H1 (cell line): Measurements from ENCODE around the gene PPP1R13B. TPM values are rescaled to one million over a fixed set of nuclear protein-coding genes. Genes with fewer than 3 reads are reported as not detected.

ENCODE experiments used
- CTCF ChIA-PET: fragments of 300-600 bp; sonication (Branson Sonifier 250); formaldehyde crosslinking; loops from one replicate; lab custom pipeline; 2021; ENCODE audit not compliant: partially characterized antibody; lab: Charles Lee
- POLR2A ChIA-PET: fragments of 300-600 bp; sonication (Branson Sonifier 250); formaldehyde crosslinking; loops from one replicate; lab custom pipeline; 2021; ENCODE audit warnings: inconsistent platforms; ENCODE audit not compliant: partially characterized antibody; lab: Charles Lee
- DNase-seq, 2 experiments: peaks; one replicate each; pipeline versions ENCODE4 v3.0.0 to v3.0.0-alpha.2; 2010 to 2022; ENCODE audit warnings: low spot score in 2 of 2, low read depth in 1 of 2, mixed read lengths in 1 of 2
- FAIRE-seq: peaks from 2 replicates; lab custom pipeline; 2011; peaks lifted over from hg19 to GRCh38; lab: Jason Lieb, UNC
- H2AFZ ChIP-seq: 2 replicates; pipeline ENCODE4 v1.8.1; 2012; ENCODE audit warnings: low read length, inconsistent platforms
- H2AK5ac ChIP-seq: 2 replicates; pipeline ENCODE4 v1.6.1; 2013; ENCODE audit warnings: low read depth, low read length
- H2BK120ac ChIP-seq: replicated peaks from 2 replicates; pipeline ENCODE3; 2013; ENCODE audit warnings: low read depth, low read length, inconsistent platforms
- H2BK12ac ChIP-seq: 2 replicates; pipeline ENCODE4 v1.6.1; 2013; ENCODE audit warnings: low read depth, low read length
- H2BK15ac ChIP-seq: 2 replicates; pipeline ENCODE4 v1.6.1; 2013; ENCODE audit warnings: low read length
- H2BK20ac ChIP-seq: 2 replicates; pipeline ENCODE4 v1.6.1; 2013; ENCODE audit warnings: low read length
- H2BK5ac ChIP-seq: 2 replicates; pipeline ENCODE4 v1.6.1; 2013; ENCODE audit warnings: low read depth, low read length
- H3K14ac ChIP-seq: 2 replicates; pipeline ENCODE4 v1.6.1; 2013; ENCODE audit warnings: inconsistent platforms; ENCODE audit not compliant: insufficient read length
- H3K18ac ChIP-seq: 2 replicates; pipeline ENCODE4 v1.6.1; 2013; ENCODE audit warnings: low read length; ENCODE audit errors: extremely low read depth
- H3K23ac ChIP-seq: 2 replicates; pipeline ENCODE4 v1.6.1; 2013; ENCODE audit warnings: inconsistent platforms; ENCODE audit not compliant: insufficient read length
- H3K23me2 ChIP-seq: 2 replicates; pipeline ENCODE4 v1.6.1; 2013; ENCODE audit warnings: low read depth, low read length
- H3K27ac ChIP-seq: 2 replicates; pipeline ENCODE4 v1.6.1; 2011; ENCODE audit warnings: low read depth, low read length, inconsistent platforms
- H3K27me3 ChIP-seq, 4 experiments: replicated peaks in 1 of 4; 1 replicate in 1 of 4; 2 replicates in 3 of 4; pipeline versions ENCODE4 v1.6.1 to v1.8.1; 2011 to 2013; ENCODE audit warnings: low read length in 3 of 4, mild to moderate bottlenecking in 3 of 4, inconsistent platforms in 2 of 4, mixed read lengths in 2 of 4, moderate library complexity in 1 of 4; ENCODE audit not compliant: control insufficient read depth in 3 of 4, insufficient read depth in 3 of 4; ENCODE audit errors: extremely low read depth in 1 of 4
- H3K36me3 ChIP-seq, 4 experiments: 2 replicates each; pipeline versions ENCODE4 v1.6.1 to v1.8.1; 2011 to 2013; ENCODE audit warnings: mild to moderate bottlenecking in 4 of 4, low read length in 3 of 4, moderate library complexity in 2 of 4, control low read depth in 1 of 4, inconsistent platforms in 1 of 4; ENCODE audit not compliant: insufficient read depth in 4 of 4, control insufficient read depth in 2 of 4
- H3K4ac ChIP-seq: replicated peaks from 2 replicates; pipeline ENCODE3; 2013; ENCODE audit warnings: low read length, low read depth, mixed read lengths, inconsistent platforms; ENCODE audit not compliant: insufficient read length
- H3K4me1 ChIP-seq, 4 experiments: replicated peaks in 1 of 4; 1 replicate in 1 of 4; 2 replicates in 3 of 4; pipeline versions ENCODE4 v1.6.1 to v1.8.1; 2011 to 2013; ENCODE audit warnings: low read length in 3 of 4, inconsistent platforms in 2 of 4, mixed read lengths in 1 of 4; ENCODE audit not compliant: insufficient read depth in 4 of 4, control insufficient read depth in 3 of 4
- H3K4me2 ChIP-seq, 2 experiments: 2 replicates each; pipeline versions ENCODE4 v1.6.1 to v1.8.1; 2011 to 2013; ENCODE audit warnings: low read depth in 2 of 2, low read length in 2 of 2, control low read depth in 1 of 2, inconsistent platforms in 1 of 2, mild to moderate bottlenecking in 1 of 2; ENCODE audit not compliant: insufficient read depth in 1 of 2
- H3K4me3 ChIP-seq, 4 experiments: fragments of 200-600, 300-600 bp in 1 of 4; sonication (generic), shearing (Covaris generic), sonication (Bioruptor Twin) in 1 of 4; 2 replicates each; pipeline versions ENCODE4 v1.5.1 to v1.8.1; 2011 to 2016; ENCODE audit warnings: low read length in 4 of 4, low read depth in 3 of 4, control low read depth in 2 of 4, inconsistent platforms in 2 of 4, mild to moderate bottlenecking in 2 of 4, mixed read lengths in 1 of 4, moderate library complexity in 1 of 4; ENCODE audit not compliant: insufficient read depth in 2 of 4; ENCODE audit errors: extremely low read depth in 1 of 4
- H3K56ac ChIP-seq: replicated peaks from 2 replicates; pipeline ENCODE3; 2013; ENCODE audit warnings: low read depth, mild to moderate bottlenecking, mixed read lengths, low read length, inconsistent platforms; ENCODE audit not compliant: insufficient read length
- H3K79me1 ChIP-seq: 2 replicates; pipeline ENCODE4 v1.6.1; 2013; ENCODE audit warnings: low read depth, low read length, control low read depth
- H3K79me2 ChIP-seq, 2 experiments: 2 replicates each; pipeline versions ENCODE4 v1.6.1 to v1.8.1; 2012 to 2013; ENCODE audit warnings: low read length in 2 of 2, mild to moderate bottlenecking in 2 of 2, inconsistent platforms in 1 of 2; ENCODE audit not compliant: insufficient read depth in 2 of 2, control insufficient read depth in 1 of 2
- H3K9ac ChIP-seq, 4 experiments: replicated peaks in 1 of 4; 1 replicate in 1 of 4; 2 replicates in 3 of 4; pipeline versions ENCODE4 v1.6.1 to v1.8.1; 2011 to 2013; ENCODE audit warnings: low read depth in 3 of 4, low read length in 3 of 4, control low read depth in 2 of 4, mild to moderate bottlenecking in 2 of 4, moderate library complexity in 2 of 4, inconsistent platforms in 1 of 4; ENCODE audit errors: extremely low read depth in 1 of 4
- H3K9me3 ChIP-seq, 2 experiments: 2 replicates each; pipeline versions ENCODE4 v1.6.1 to v1.8.1; 2012 to 2013; ENCODE audit warnings: mild to moderate bottlenecking in 2 of 2, moderate library complexity in 2 of 2, control low read depth in 1 of 2, inconsistent platforms in 1 of 2, low read depth in 1 of 2, low read length in 1 of 2, mixed read lengths in 1 of 2; ENCODE audit not compliant: insufficient read depth in 2 of 2
- H4K20me1 ChIP-seq, 2 experiments: replicated peaks in 1 of 2; 2 replicates each; pipeline versions ENCODE3 to v1.8.1; 2011 to 2013; ENCODE audit warnings: inconsistent platforms in 2 of 2, low read length in 2 of 2, mild to moderate bottlenecking in 1 of 2; ENCODE audit not compliant: insufficient read depth in 2 of 2, control insufficient read depth in 1 of 2
- H4K5ac ChIP-seq: 2 replicates; pipeline ENCODE4 v1.6.1; 2013; ENCODE audit warnings: low read length, low read depth, mixed read lengths, inconsistent platforms; ENCODE audit not compliant: insufficient read length
- H4K8ac ChIP-seq: 2 replicates; pipeline ENCODE4 v1.8.0; 2013; ENCODE audit warnings: mild to moderate bottlenecking, moderate library complexity, low read length, inconsistent platforms; ENCODE audit not compliant: insufficient read depth; ENCODE audit errors: extremely low read depth
- H4K91ac ChIP-seq: replicated peaks from 2 replicates; pipeline ENCODE3; 2013; ENCODE audit warnings: low read length, mixed read lengths, inconsistent platforms; ENCODE audit not compliant: insufficient read length
- CBX8 ChIP-seq: fragments of 300-800, 300-1000 bp; sonication (generic); IDR thresholded peaks from 2 replicates; pipeline ENCODE4 v1.7.1; 2016; ENCODE audit warnings: low read depth, low read length, borderline replicate concordance
- WGBS, 2 experiments: shearing (Covaris generic) in 1 of 2; methylation state at CpG; one replicate each; pipeline versions ENCODE4 v1.1.6 to v1.1.7; 2013 to 2015; ENCODE audit warnings: low lambda C conversion rate in 2 of 2, mixed read lengths in 2 of 2, inconsistent platforms in 1 of 2, low coverage in 1 of 2, missing lambda C conversion rate in 1 of 2; ENCODE audit not compliant: insufficient replicate concordance in 2 of 2, insufficient coverage in 1 of 2, insufficient read length in 1 of 2; ENCODE audit errors: extremely low coverage in 1 of 2, missing lambda C conversion rate in 1 of 2; 5-methylcytosine and 5-hydroxymethylcytosine counted together
- polyA plus RNA-seq, 7 experiments: library from polyadenylated mRNA; depleted of rRNA in 3 of 7; stranded (reverse) in 5 of 7; unstranded in 2 of 7; fragments of >200 nt in 5 of 7; fragments of 200-250 nt in 2 of 7; gene quantifications; 1 replicate in 5 of 7; 2 replicates in 1 of 7; 4 replicates in 1 of 7; pipeline versions ENCODE4 v1.2.1 to v1.2.3, GENCODE V29; 2011 to 2013; ENCODE audit warnings: missing spikeins in 2 of 7, mixed read lengths in 2 of 7
- total RNA-seq: library from RNA; stranded (reverse); fragmentation: NEBNext Ultra II Directional; extraction: Animal tissue kit (Norgen Biotek cat#: 25700); gene quantifications from 2 replicates; pipeline ENCODE4 v1.2.1, GENCODE V29; 2021

Gene PPP1R13B
- total and polyA plus RNA-seq, 2 of the 8 experiments (the other 6 are each of a cell fraction or from before 2014, with no cell fraction given) = 2.6 to 8.9 TPM

- Histone ChIP-seq H3K79me2 (no peaks in the 10 kb centered on the region), H4K91ac (no peak overlapping the region), H2BK5ac (no peak overlapping the region), H3K4ac (no peak overlapping the region), H3K9ac (no peak overlapping the region), H2AFZ (no peak overlapping the region), H3K4me1 (peaks cover 0 to 9% (median 3%) of the 10 kb centered on the region in 4 experiments; a peak in 3 of 7 replicates), H2BK20ac (no peak overlapping the region), H3K56ac (no peak overlapping the region), H2AK5ac (no peak overlapping the region), H3K36me3 (no peaks in the 10 kb centered on the region), H4K8ac (no peak overlapping the region), H3K9me3 (no peaks in the 10 kb centered on the region), H3K23ac (no peak overlapping the region), H2BK12ac (no peak overlapping the region), H2BK15ac (no peak overlapping the region), H3K27ac (no peak overlapping the region), H4K20me1 (peaks cover 0 to 3% of the 10 kb centered on the region in 2 experiments), H3K23me2 (no peaks in the 10 kb centered on the region), H3K18ac (no peak overlapping the region), H3K4me3 (no peak overlapping the region), H3K79me1 (no peaks in the 10 kb centered on the region), H3K4me2 (no peak overlapping the region), H2BK120ac (no peak overlapping the region), H3K27me3 (no peaks in the 10 kb centered on the region), H3K14ac (no peak overlapping the region), H4K5ac (no peak overlapping the region)
- ChIA-PET CTCF (interaction anchor here (0.7 to 3.8 kb wide), 5 partner anchors 11 to 58 kb away, joined by 3 to 31 read pairs (median 4); no protein-coding TSS in a partner anchor), POLR2A (interaction anchor here (0.7 kb wide), 1 partner anchor 10 kb away, joined by 3 read pairs; no protein-coding TSS in a partner anchor)
- 90% methylated on average over 29 of the region's 31 CpGs; no CpG with 5 or more reads in 1 of the 2 experiments for WGBS, 2 experiments
- no peak for TF ChIP-seq CBX8
- FAIRE-seq = no peak
- DNase-seq = no peak
Observed at GRCh38 chr14:103889313-103890051, 42.1 kb upstream of the PPP1R13B start.
